ENCODE data around the gene EPB41.

Gene EPB41

GRCh38 chr1:29166291-29166878, 252.0 kb downstream of the EPB41 start:
- no peak overlapping the region for H3K4me3 ChIP-seq (ENCODE audit: low read length)
- TF ChIP-seq ZNF274 (IDR thresholded peaks at IDR 0.05; ENCODE audit: low read depth, low read length): no peak

- no peak for TF ChIP-seq ZNF274 (IDR thresholded peaks at IDR 0.05; ENCODE audit: low read depth, low read length)
Measured at GRCh38 chr1:29167904-29168303, 253.5 kb downstream of the EPB41 start.

More at GRCh38 chr1:29167904-29168303, 253.5 kb downstream of the EPB41 start:
- no peak overlapping the region for H3K4me3 ChIP-seq (ENCODE audit: low read length)

All from GM08714 (cell line).